H1 (cell line): Measurements from ENCODE around the gene COL4A3. TPM values are rescaled to one million over a fixed set of nuclear protein-coding genes. Genes with fewer than 3 reads are reported as not detected.

Experiments used
- CTCF ChIA-PET: fragments of 300-600 bp; sonication (Branson Sonifier 250); formaldehyde crosslinking; loops from one replicate; lab custom pipeline; 2021; ENCODE audit not compliant: partially characterized antibody; lab: Charles Lee
- POLR2A ChIA-PET: fragments of 300-600 bp; sonication (Branson Sonifier 250); formaldehyde crosslinking; loops from one replicate; lab custom pipeline; 2021; ENCODE audit warnings: inconsistent platforms; ENCODE audit not compliant: partially characterized antibody; lab: Charles Lee
- DNase-seq, 2 experiments: peaks; one replicate each; pipeline versions ENCODE4 v3.0.0 to v3.0.0-alpha.2; 2010 to 2022; ENCODE audit warnings: low spot score in 2 of 2, low read depth in 1 of 2, mixed read lengths in 1 of 2
- FAIRE-seq: peaks from 2 replicates; lab custom pipeline; 2011; peaks lifted over from hg19 to GRCh38; lab: Jason Lieb, UNC
- H2AFZ ChIP-seq: 2 replicates; pipeline ENCODE4 v1.8.1; 2012; ENCODE audit warnings: low read length, inconsistent platforms
- H2AK5ac ChIP-seq: 2 replicates; pipeline ENCODE4 v1.6.1; 2013; ENCODE audit warnings: low read depth, low read length
- H2BK120ac ChIP-seq: replicated peaks from 2 replicates; pipeline ENCODE3; 2013; ENCODE audit warnings: low read depth, low read length, inconsistent platforms
- H2BK12ac ChIP-seq: 2 replicates; pipeline ENCODE4 v1.6.1; 2013; ENCODE audit warnings: low read depth, low read length
- H2BK15ac ChIP-seq: 2 replicates; pipeline ENCODE4 v1.6.1; 2013; ENCODE audit warnings: low read length
- H2BK20ac ChIP-seq: 2 replicates; pipeline ENCODE4 v1.6.1; 2013; ENCODE audit warnings: low read length
- H2BK5ac ChIP-seq: 2 replicates; pipeline ENCODE4 v1.6.1; 2013; ENCODE audit warnings: low read depth, low read length
- H3K14ac ChIP-seq: 2 replicates; pipeline ENCODE4 v1.6.1; 2013; ENCODE audit warnings: inconsistent platforms; ENCODE audit not compliant: insufficient read length
- H3K18ac ChIP-seq: 2 replicates; pipeline ENCODE4 v1.6.1; 2013; ENCODE audit warnings: low read length; ENCODE audit errors: extremely low read depth
- H3K23ac ChIP-seq: 2 replicates; pipeline ENCODE4 v1.6.1; 2013; ENCODE audit warnings: inconsistent platforms; ENCODE audit not compliant: insufficient read length
- H3K23me2 ChIP-seq: 2 replicates; pipeline ENCODE4 v1.6.1; 2013; ENCODE audit warnings: low read depth, low read length
- H3K27ac ChIP-seq: 2 replicates; pipeline ENCODE4 v1.6.1; 2011; ENCODE audit warnings: low read depth, low read length, inconsistent platforms
- H3K27me3 ChIP-seq, 4 experiments: replicated peaks in 1 of 4; 1 replicate in 1 of 4; 2 replicates in 3 of 4; pipeline versions ENCODE4 v1.6.1 to v1.8.1; 2011 to 2013; ENCODE audit warnings: low read length in 3 of 4, mild to moderate bottlenecking in 3 of 4, inconsistent platforms in 2 of 4, mixed read lengths in 2 of 4, moderate library complexity in 1 of 4; ENCODE audit not compliant: control insufficient read depth in 3 of 4, insufficient read depth in 3 of 4; ENCODE audit errors: extremely low read depth in 1 of 4
- H3K36me3 ChIP-seq, 4 experiments: 2 replicates each; pipeline versions ENCODE4 v1.6.1 to v1.8.1; 2011 to 2013; ENCODE audit warnings: mild to moderate bottlenecking in 4 of 4, low read length in 3 of 4, moderate library complexity in 2 of 4, control low read depth in 1 of 4, inconsistent platforms in 1 of 4; ENCODE audit not compliant: insufficient read depth in 4 of 4, control insufficient read depth in 2 of 4
- H3K4ac ChIP-seq: replicated peaks from 2 replicates; pipeline ENCODE3; 2013; ENCODE audit warnings: low read length, low read depth, mixed read lengths, inconsistent platforms; ENCODE audit not compliant: insufficient read length
- H3K4me1 ChIP-seq, 4 experiments: replicated peaks in 1 of 4; 1 replicate in 1 of 4; 2 replicates in 3 of 4; pipeline versions ENCODE4 v1.6.1 to v1.8.1; 2011 to 2013; ENCODE audit warnings: low read length in 3 of 4, inconsistent platforms in 2 of 4, mixed read lengths in 1 of 4; ENCODE audit not compliant: insufficient read depth in 4 of 4, control insufficient read depth in 3 of 4
- H3K4me2 ChIP-seq, 2 experiments: 2 replicates each; pipeline versions ENCODE4 v1.6.1 to v1.8.1; 2011 to 2013; ENCODE audit warnings: low read depth in 2 of 2, low read length in 2 of 2, control low read depth in 1 of 2, inconsistent platforms in 1 of 2, mild to moderate bottlenecking in 1 of 2; ENCODE audit not compliant: insufficient read depth in 1 of 2
- H3K4me3 ChIP-seq, 4 experiments: fragments of 200-600, 300-600 bp in 1 of 4; sonication (generic), shearing (Covaris generic), sonication (Bioruptor Twin) in 1 of 4; 2 replicates each; pipeline versions ENCODE4 v1.5.1 to v1.8.1; 2011 to 2016; ENCODE audit warnings: low read length in 4 of 4, low read depth in 3 of 4, control low read depth in 2 of 4, inconsistent platforms in 2 of 4, mild to moderate bottlenecking in 2 of 4, mixed read lengths in 1 of 4, moderate library complexity in 1 of 4; ENCODE audit not compliant: insufficient read depth in 2 of 4; ENCODE audit errors: extremely low read depth in 1 of 4
- H3K56ac ChIP-seq: replicated peaks from 2 replicates; pipeline ENCODE3; 2013; ENCODE audit warnings: low read depth, mild to moderate bottlenecking, mixed read lengths, low read length, inconsistent platforms; ENCODE audit not compliant: insufficient read length
- H3K79me1 ChIP-seq: 2 replicates; pipeline ENCODE4 v1.6.1; 2013; ENCODE audit warnings: low read depth, low read length, control low read depth
- H3K79me2 ChIP-seq, 2 experiments: 2 replicates each; pipeline versions ENCODE4 v1.6.1 to v1.8.1; 2012 to 2013; ENCODE audit warnings: low read length in 2 of 2, mild to moderate bottlenecking in 2 of 2, inconsistent platforms in 1 of 2; ENCODE audit not compliant: insufficient read depth in 2 of 2, control insufficient read depth in 1 of 2
- H3K9ac ChIP-seq, 4 experiments: replicated peaks in 1 of 4; 1 replicate in 1 of 4; 2 replicates in 3 of 4; pipeline versions ENCODE4 v1.6.1 to v1.8.1; 2011 to 2013; ENCODE audit warnings: low read depth in 3 of 4, low read length in 3 of 4, control low read depth in 2 of 4, mild to moderate bottlenecking in 2 of 4, moderate library complexity in 2 of 4, inconsistent platforms in 1 of 4; ENCODE audit errors: extremely low read depth in 1 of 4
- H3K9me3 ChIP-seq, 2 experiments: 2 replicates each; pipeline versions ENCODE4 v1.6.1 to v1.8.1; 2012 to 2013; ENCODE audit warnings: mild to moderate bottlenecking in 2 of 2, moderate library complexity in 2 of 2, control low read depth in 1 of 2, inconsistent platforms in 1 of 2, low read depth in 1 of 2, low read length in 1 of 2, mixed read lengths in 1 of 2; ENCODE audit not compliant: insufficient read depth in 2 of 2
- H4K20me1 ChIP-seq, 2 experiments: replicated peaks in 1 of 2; 2 replicates each; pipeline versions ENCODE3 to v1.8.1; 2011 to 2013; ENCODE audit warnings: inconsistent platforms in 2 of 2, low read length in 2 of 2, mild to moderate bottlenecking in 1 of 2; ENCODE audit not compliant: insufficient read depth in 2 of 2, control insufficient read depth in 1 of 2
- H4K5ac ChIP-seq: 2 replicates; pipeline ENCODE4 v1.6.1; 2013; ENCODE audit warnings: low read length, low read depth, mixed read lengths, inconsistent platforms; ENCODE audit not compliant: insufficient read length
- H4K8ac ChIP-seq: 2 replicates; pipeline ENCODE4 v1.8.0; 2013; ENCODE audit warnings: mild to moderate bottlenecking, moderate library complexity, low read length, inconsistent platforms; ENCODE audit not compliant: insufficient read depth; ENCODE audit errors: extremely low read depth
- H4K91ac ChIP-seq: replicated peaks from 2 replicates; pipeline ENCODE3; 2013; ENCODE audit warnings: low read length, mixed read lengths, inconsistent platforms; ENCODE audit not compliant: insufficient read length
- ASH2L ChIP-seq: fragments of 200-600, 300-600 bp; sonication (generic); IDR thresholded peaks from one replicate; pipeline ENCODE4 v1.7.1; 2017; ENCODE audit warnings: low read length
- CBX8 ChIP-seq: fragments of 300-800, 300-1000 bp; sonication (generic); IDR thresholded peaks from 2 replicates; pipeline ENCODE4 v1.7.1; 2016; ENCODE audit warnings: low read depth, low read length, borderline replicate concordance
- CEBPB ChIP-seq: IDR thresholded peaks from 2 replicates; pipeline ENCODE4 v1.6.1; 2012; ENCODE audit warnings: low read depth, low read length
- CTBP2 ChIP-seq: IDR thresholded peaks from 2 replicates; pipeline ENCODE4 v1.7.0; 2011; ENCODE audit warnings: borderline replicate concordance, mild to moderate bottlenecking, moderate library complexity, mixed read lengths, low read length; ENCODE audit not compliant: insufficient read depth, insufficient read length
- EP300 ChIP-seq, 2 experiments: IDR thresholded peaks; 1 replicate in 1 of 2; 2 replicates in 1 of 2; pipeline ENCODE4 v1.6.1; 2011 to 2012; ENCODE audit warnings: low read depth in 2 of 2, low read length in 2 of 2, mild to moderate bottlenecking in 2 of 2, borderline replicate concordance in 1 of 2, inconsistent platforms in 1 of 2, moderate library complexity in 1 of 2
- EZH2 ChIP-seq: fragments of 200-600 bp; sonication (generic); IDR thresholded peaks from 2 replicates; pipeline ENCODE4 v1.7.1; 2012; ENCODE audit warnings: low read depth, mild to moderate bottlenecking, moderate library complexity, low read length, inconsistent platforms; ENCODE audit not compliant: severe bottlenecking
- JUN ChIP-seq: IDR thresholded peaks from 2 replicates; pipeline ENCODE4 v1.6.1; 2011; ENCODE audit warnings: low read depth, mild to moderate bottlenecking, improper control_type of control experiment, low read length
- KDM1A ChIP-seq: fragments of 200-600, 300-600 bp; sonication (generic); IDR thresholded peaks from 2 replicates; pipeline ENCODE4 v1.7.1; 2016; ENCODE audit warnings: mild to moderate bottlenecking, low read length, borderline replicate concordance
- MAX ChIP-seq: IDR thresholded peaks from 2 replicates; pipeline ENCODE4 v1.6.1; 2012; ENCODE audit warnings: inconsistent platforms
- POLR2AphosphoS5 ChIP-seq: IDR thresholded peaks from 2 replicates; pipeline ENCODE4 v1.6.1; 2011; ENCODE audit warnings: low read depth, low read length
- RBBP5 ChIP-seq: IDR thresholded peaks from 2 replicates; pipeline ENCODE4 v1.7.1; 2012; ENCODE audit warnings: low read depth, mild to moderate bottlenecking, inconsistent platforms, low read length, moderate library complexity, borderline replicate concordance
- SIRT6 ChIP-seq: IDR thresholded peaks from one replicate; pipeline ENCODE4 v1.7.1; 2012; ENCODE audit warnings: low read length, inconsistent platforms
- TEAD4 ChIP-seq: IDR thresholded peaks from 2 replicates; pipeline ENCODE4 v1.6.1; 2012; ENCODE audit warnings: low read depth, low read length, inconsistent platforms, mixed read lengths
- WGBS, 2 experiments: shearing (Covaris generic) in 1 of 2; methylation state at CpG; one replicate each; pipeline versions ENCODE4 v1.1.6 to v1.1.7; 2013 to 2015; ENCODE audit warnings: low lambda C conversion rate in 2 of 2, mixed read lengths in 2 of 2, inconsistent platforms in 1 of 2, low coverage in 1 of 2, missing lambda C conversion rate in 1 of 2; ENCODE audit not compliant: insufficient replicate concordance in 2 of 2, insufficient coverage in 1 of 2, insufficient read length in 1 of 2; ENCODE audit errors: extremely low coverage in 1 of 2, missing lambda C conversion rate in 1 of 2; 5-methylcytosine and 5-hydroxymethylcytosine counted together
- polyA plus RNA-seq, 7 experiments: library from polyadenylated mRNA; depleted of rRNA in 3 of 7; stranded (reverse) in 5 of 7; unstranded in 2 of 7; fragments of >200 nt in 5 of 7; fragments of 200-250 nt in 2 of 7; gene quantifications; 1 replicate in 5 of 7; 2 replicates in 1 of 7; 4 replicates in 1 of 7; pipeline versions ENCODE4 v1.2.1 to v1.2.3, GENCODE V29; 2011 to 2013; ENCODE audit warnings: missing spikeins in 2 of 7, mixed read lengths in 2 of 7
- total RNA-seq: library from RNA; stranded (reverse); fragmentation: NEBNext Ultra II Directional; extraction: Animal tissue kit (Norgen Biotek cat#: 25700); gene quantifications from 2 replicates; pipeline ENCODE4 v1.2.1, GENCODE V29; 2021

Gene COL4A3
- total and polyA plus RNA-seq, 2 of the 8 experiments (the other 6 are each of a cell fraction or from before 2014, with no cell fraction given) = 0.12 to 0.17 TPM

- no peak for DNase-seq
- no peak overlapping the region for H2BK20ac ChIP-seq
- H2AFZ ChIP-seq = no peak overlapping the region; the same call in 1 of the 2 replicates
- H3K18ac ChIP-seq = no peak overlapping the region
- H4K8ac ChIP-seq = no peak overlapping the region
- peaks cover 0 to 5% of the 10 kb centered on the region in 2 experiments for H4K20me1 ChIP-seq
- no peak overlapping the region for H4K5ac ChIP-seq
- H3K4me3 ChIP-seq = peak overlapping the region; percentile 37 to 77 (median 50)
- no peak overlapping the region for H3K14ac ChIP-seq
- H3K79me2 ChIP-seq = no peaks in the 10 kb centered on the region
- no peak overlapping the region for H2AK5ac ChIP-seq
- H2BK5ac ChIP-seq = no peak overlapping the region
- H2BK15ac ChIP-seq = no peak overlapping the region
- peaks cover 0 to 4% (median under 1%) of the 10 kb centered on the region in 4 experiments; a peak in 2 of 7 replicates for H3K4me1 ChIP-seq
- peaks cover 15% of the 10 kb centered on the region; the same call in 1 of the 2 replicates for H3K23me2 ChIP-seq
- WGBS, 2 experiments = 2% methylated on average over 16 of the region's 38 CpGs; no CpG with 5 or more reads in 1 of the 2 experiments
- no peak overlapping the region for H3K27ac ChIP-seq
- no peak overlapping the region; the same call in 1 of the 2 replicates for H2BK12ac ChIP-seq
- H3K9ac ChIP-seq = no peak overlapping the region
- H2BK120ac ChIP-seq = no peak overlapping the region
- no peaks in the 10 kb centered on the region for H3K79me1 ChIP-seq
- H3K4me2 ChIP-seq = peak overlapping the region; percentile 54 to 91
- no peak overlapping the region for H4K91ac ChIP-seq
- CTCF ChIA-PET = interaction anchor here (0.6 kb wide), 1 partner anchor 303 kb away, joined by 4 read pairs; no protein-coding TSS in a partner anchor
- peaks cover 5 to 33% (median 22%) of the 10 kb centered on the region in 4 experiments for H3K27me3 ChIP-seq
- no peaks in the 10 kb centered on the region for H3K36me3 ChIP-seq
- peak; percentile 19 for FAIRE-seq
- no peak overlapping the region for H3K4ac ChIP-seq
- H3K23ac ChIP-seq = no peak overlapping the region
- H3K9me3 ChIP-seq = no peaks in the 10 kb centered on the region
- H3K56ac ChIP-seq = no peak overlapping the region
- POLR2A ChIA-PET = no interaction called here
- TF ChIP-seq EP300 (IDR thresholded peaks at IDR 0.05; ENCODE audit: borderline replicate concordance in 1 of 2, low read depth in 2 of 2, low read length in 2 of 2) = no peak
- peak; percentile 40 for TF ChIP-seq ASH2L
- 0 out of 2 replicates have a peak, but pooled peaks have one; percentile 14 for TF ChIP-seq MAX
- TF ChIP-seq SIRT6 = no peak
- TF ChIP-seq CTBP2 = peak; percentile 52
- TF ChIP-seq RBBP5 = peak; percentile 7; the same call in 1 of the 2 replicates
- no peak for TF ChIP-seq POLR2AphosphoS5
- TF ChIP-seq TEAD4 = peak; percentile 46; the same call in 1 of the 2 replicates
- TF ChIP-seq KDM1A = 0 out of 2 replicates have a peak, but pooled peaks have one; percentile 10
- TF ChIP-seq EZH2 = no peak
- TF ChIP-seq CEBPB = no peak
- no peak for TF ChIP-seq CBX8
- TF ChIP-seq JUN = no peak
Measured at GRCh38 chr2:227164763-227165291, 403 bp downstream of the COL4A3 start.
